K562 (cell line): ENCODE data around the gene THOC1. TPM values are rescaled to one million over a fixed set of nuclear protein-coding genes. Genes with fewer than 3 reads are reported as not detected.

Experiments
- EP300 ChIP-seq: IDR thresholded peaks from 2 replicates; pipeline ENCODE4 v1.6.1; 2012; ENCODE audit warnings: low read length, improper control_type of control experiment
- MECOM ChIP-seq: fragments of 250-450 bp; sonication (Bioruptor Pico); IDR thresholded peaks from 2 replicates; pipeline ENCODE4 v1.8.0; 2022; ENCODE audit warnings: inconsistent platforms
- NR2C2 ChIP-seq, 2 experiments: fragments of 200-800 bp in 1 of 2; sonication (Bioruptor generic) in 1 of 2; sonication (generic) in 1 of 2; formaldehyde crosslinking in 1 of 2; IDR thresholded peaks; 2 replicates each; pipeline versions ENCODE4 v1.6.1 to v1.8.0; 2016 to 2022; ENCODE audit warnings: mild to moderate bottlenecking in 1 of 2, missing compliant biosample characterization in 1 of 2, missing genetic modification characterization in 1 of 2, missing genetic modification reagents in 1 of 2
- PHF20 ChIP-seq: fragments of 450-650 bp; IDR thresholded peaks from 2 replicates; pipeline ENCODE4 v1.6.1; 2018; ENCODE audit not compliant: partially characterized antibody
- SIN3A ChIP-seq, 2 experiments: fragments of 150-350 bp in 1 of 2; IDR thresholded peaks; 2 replicates each; pipeline ENCODE4 v1.6.1; 2011 to 2016; ENCODE audit warnings: borderline replicate concordance in 2 of 2, low read depth in 2 of 2, low read length in 2 of 2, mild to moderate bottlenecking in 2 of 2, moderate library complexity in 2 of 2; ENCODE audit not compliant: control insufficient read depth in 1 of 2
- SIX5 ChIP-seq, 2 experiments: IDR thresholded peaks; 2 replicates each; pipeline ENCODE4 v1.6.1; 2011; ENCODE audit warnings: low read length in 2 of 2, borderline replicate concordance in 1 of 2, low read depth in 1 of 2, mild to moderate bottlenecking in 1 of 2, moderate library complexity in 1 of 2; ENCODE audit not compliant: insufficient read depth in 1 of 2
- ZNF124 ChIP-seq: sonication (generic); formaldehyde crosslinking; IDR thresholded peaks from 2 replicates; pipeline ENCODE4 v1.8.1; 2022; ENCODE audit warnings: missing genetic modification reagents
- ZNF311 ChIP-seq: fragments of 250-450 bp; sonication (Bioruptor Pico); IDR thresholded peaks from 2 replicates; pipeline ENCODE4 v1.4.0; 2020; ENCODE audit warnings: mild to moderate bottlenecking, moderate library complexity
- polyA plus RNA-seq, 8 experiments: library from polyadenylated mRNA; depleted of rRNA in 4 of 8; stranded (reverse) in 5 of 8; unstranded in 3 of 8; fragments of >200 nt; fragmentation: Nextera tagmentation in 2 of 8; fragmentation: Illumina TruSeq in 1 of 8; extraction: Ambion mirVana in 2 of 8; extraction: Trizol in 1 of 8; gene quantifications; 2 replicates each; pipeline versions ENCODE4 v1.2.1 to v1.2.3, GENCODE V29; 2011 to 2014; ENCODE audit warnings: inconsistent platforms in 1 of 8, missing spikeins in 1 of 8
- total RNA-seq, 7 experiments: library from RNA; depleted of rRNA in 6 of 7; stranded (reverse); fragments of >200 nt in 6 of 7; fragmentation: Illumina TruSeq in 2 of 7; extraction: Trizol in 2 of 7; gene quantifications; 2 replicates each; pipeline versions ENCODE4 v1.2.1 to v1.2.3, GENCODE V29; 2011 to 2021; ENCODE audit warnings: low replicate concordance in 1 of 7
- TF ChIP-seq, protein P1 (sequence below): fragments of 250-450 bp; sonication (Bioruptor Pico); IDR thresholded peaks from 2 replicates; pipeline ENCODE4 v1.9.0; 2021; ENCODE audit warnings: mild to moderate bottlenecking, inconsistent platforms
- TF ChIP-seq, protein P2 (sequence below): fragments of 450-650 bp; formaldehyde crosslinking; IDR thresholded peaks from 2 replicates; pipeline ENCODE4 v1.4.0; 2020; ENCODE audit warnings: mild to moderate bottlenecking, moderate library complexity
- TF ChIP-seq, protein P3 (sequence below): fragments of 450-650 bp; IDR thresholded peaks from 2 replicates; pipeline ENCODE4 v1.6.1; 2018; ENCODE audit warnings: mild to moderate bottlenecking, low read depth; ENCODE audit not compliant: partially characterized antibody
- TF ChIP-seq, protein P4 (sequence below): fragments of 250-450 bp; sonication (Bioruptor Pico); IDR thresholded peaks from 2 replicates; pipeline ENCODE4 v1.4.0; 2020; ENCODE audit warnings: mild to moderate bottlenecking, moderate library complexity, borderline replicate concordance

The THOC1 gene
- total and polyA plus RNA-seq, 9 of the 15 experiments (the other 6 are each of a cell fraction or from before 2014, with no cell fraction given) = 71.1 to 143 (median 107) TPM

DNA sequence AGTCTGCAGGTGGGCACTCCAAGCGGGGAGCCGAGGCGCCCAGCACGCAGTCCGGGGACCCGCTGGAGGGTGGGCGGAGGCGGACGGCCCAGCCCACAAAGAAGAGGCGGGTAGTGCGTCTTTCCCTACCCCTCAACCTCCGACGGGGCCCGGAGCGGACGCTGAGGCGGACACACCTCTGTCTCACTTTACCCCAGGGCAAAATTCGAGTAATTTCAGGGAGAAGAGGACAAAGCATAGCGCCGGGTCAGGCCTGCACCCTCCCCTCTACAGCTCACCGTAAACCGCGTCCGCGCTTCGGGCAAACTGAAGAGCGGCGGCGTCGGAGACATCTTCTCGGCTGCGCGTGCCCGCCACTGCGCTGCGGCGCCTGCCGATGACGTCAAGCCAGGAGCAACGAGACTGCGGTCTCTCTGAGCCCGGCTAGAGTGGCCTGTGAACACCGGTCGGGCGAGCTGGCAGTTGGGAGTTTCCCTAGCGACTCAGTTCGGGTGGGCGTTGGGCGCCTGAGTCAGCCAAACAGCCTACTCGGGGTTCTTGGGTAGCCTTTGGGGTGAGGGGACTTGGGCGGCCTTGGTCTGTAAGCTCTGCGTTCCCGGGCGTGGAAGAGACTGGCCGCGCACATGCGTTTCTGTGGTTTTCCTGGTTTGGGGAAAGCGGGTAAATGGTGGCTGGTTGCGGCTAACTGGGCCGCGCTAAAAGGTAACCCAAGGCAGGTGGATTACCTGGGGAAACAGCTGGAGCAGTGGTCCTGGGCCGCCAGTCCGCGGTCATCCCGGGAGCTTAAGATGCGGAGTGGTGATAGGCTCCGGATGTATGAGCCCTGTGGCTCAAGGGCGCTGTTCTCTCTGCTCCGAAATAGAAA, at the start of gene THOC1 (continued):
- TF ChIP-seq, protein P1, sequence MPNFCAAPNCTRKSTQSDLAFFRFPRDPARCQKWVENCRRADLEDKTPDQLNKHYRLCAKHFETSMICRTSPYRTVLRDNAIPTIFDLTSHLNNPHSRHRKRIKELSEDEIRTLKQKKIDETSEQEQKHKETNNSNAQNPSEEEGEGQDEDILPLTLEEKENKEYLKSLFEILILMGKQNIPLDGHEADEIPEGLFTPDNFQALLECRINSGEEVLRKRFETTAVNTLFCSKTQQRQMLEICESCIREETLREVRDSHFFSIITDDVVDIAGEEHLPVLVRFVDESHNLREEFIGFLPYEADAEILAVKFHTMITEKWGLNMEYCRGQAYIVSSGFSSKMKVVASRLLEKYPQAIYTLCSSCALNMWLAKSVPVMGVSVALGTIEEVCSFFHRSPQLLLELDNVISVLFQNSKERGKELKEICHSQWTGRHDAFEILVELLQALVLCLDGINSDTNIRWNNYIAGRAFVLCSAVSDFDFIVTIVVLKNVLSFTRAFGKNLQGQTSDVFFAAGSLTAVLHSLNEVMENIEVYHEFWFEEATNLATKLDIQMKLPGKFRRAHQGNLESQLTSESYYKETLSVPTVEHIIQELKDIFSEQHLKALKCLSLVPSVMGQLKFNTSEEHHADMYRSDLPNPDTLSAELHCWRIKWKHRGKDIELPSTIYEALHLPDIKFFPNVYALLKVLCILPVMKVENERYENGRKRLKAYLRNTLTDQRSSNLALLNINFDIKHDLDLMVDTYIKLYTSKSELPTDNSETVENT = peak; percentile 93
- TF ChIP-seq EP300 = peak; percentile 71
- peak; percentile 96 for TF ChIP-seq PHF20
- peak; percentile 85 to 91; a peak in 3 of 4 replicates for TF ChIP-seq SIN3A (IDR thresholded peaks at IDR 0.05; ENCODE audit: borderline replicate concordance in 2 of 2, control insufficient read depth in 1 of 2, low read depth in 2 of 2, low read length in 2 of 2)
- TF ChIP-seq MECOM (CRISPR knock-in tag) = no peak
- peak; percentile 89 for TF ChIP-seq NR2C2 (CRISPR knock-in tag; IDR thresholded peaks at IDR 0.05)
- peak; percentile 73; the same call in 1 of the 2 replicates for TF ChIP-seq NR2C2 (tag; IDR thresholded peaks at IDR 0.05)
- TF ChIP-seq, protein P2, sequence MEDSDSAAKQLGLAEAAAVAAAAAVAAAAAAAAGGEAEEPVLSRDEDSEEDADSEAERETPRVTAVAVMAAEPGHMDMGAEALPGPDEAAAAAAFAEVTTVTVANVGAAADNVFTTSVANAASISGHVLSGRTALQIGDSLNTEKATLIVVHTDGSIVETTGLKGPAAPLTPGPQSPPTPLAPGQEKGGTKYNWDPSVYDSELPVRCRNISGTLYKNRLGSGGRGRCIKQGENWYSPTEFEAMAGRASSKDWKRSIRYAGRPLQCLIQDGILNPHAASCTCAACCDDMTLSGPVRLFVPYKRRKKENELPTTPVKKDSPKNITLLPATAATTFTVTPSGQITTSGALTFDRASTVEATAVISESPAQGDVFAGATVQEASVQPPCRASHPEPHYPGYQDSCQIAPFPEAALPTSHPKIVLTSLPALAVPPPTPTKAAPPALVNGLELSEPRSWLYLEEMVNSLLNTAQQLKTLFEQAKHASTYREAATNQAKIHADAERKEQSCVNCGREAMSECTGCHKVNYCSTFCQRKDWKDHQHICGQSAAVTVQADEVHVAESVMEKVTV (CRISPR knock-in tag) = no peak
- 0 out of 2 replicates have a peak, but pooled peaks have one; percentile 59 for TF ChIP-seq ZNF124 (CRISPR knock-in tag)
- TF ChIP-seq, protein P3, sequence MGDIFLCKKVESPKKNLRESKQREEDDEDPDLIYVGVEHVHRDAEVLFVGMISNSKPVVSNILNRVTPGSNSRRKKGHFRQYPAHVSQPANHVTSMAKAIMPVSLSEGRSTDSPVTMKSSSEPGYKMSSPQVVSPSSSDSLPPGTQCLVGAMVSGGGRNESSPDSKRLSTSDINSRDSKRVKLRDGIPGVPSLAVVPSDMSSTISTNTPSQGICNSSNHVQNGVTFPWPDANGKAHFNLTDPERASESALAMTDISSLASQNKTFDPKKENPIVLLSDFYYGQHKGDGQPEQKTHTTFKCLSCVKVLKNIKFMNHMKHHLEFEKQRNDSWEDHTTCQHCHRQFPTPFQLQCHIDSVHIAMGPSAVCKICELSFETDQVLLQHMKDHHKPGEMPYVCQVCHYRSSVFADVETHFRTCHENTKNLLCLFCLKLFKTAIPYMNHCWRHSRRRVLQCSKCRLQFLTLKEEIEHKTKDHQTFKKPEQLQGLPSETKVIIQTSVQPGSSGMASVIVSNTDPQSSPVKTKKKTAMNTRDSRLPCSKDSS = no peak
- TF ChIP-seq, protein P4, sequence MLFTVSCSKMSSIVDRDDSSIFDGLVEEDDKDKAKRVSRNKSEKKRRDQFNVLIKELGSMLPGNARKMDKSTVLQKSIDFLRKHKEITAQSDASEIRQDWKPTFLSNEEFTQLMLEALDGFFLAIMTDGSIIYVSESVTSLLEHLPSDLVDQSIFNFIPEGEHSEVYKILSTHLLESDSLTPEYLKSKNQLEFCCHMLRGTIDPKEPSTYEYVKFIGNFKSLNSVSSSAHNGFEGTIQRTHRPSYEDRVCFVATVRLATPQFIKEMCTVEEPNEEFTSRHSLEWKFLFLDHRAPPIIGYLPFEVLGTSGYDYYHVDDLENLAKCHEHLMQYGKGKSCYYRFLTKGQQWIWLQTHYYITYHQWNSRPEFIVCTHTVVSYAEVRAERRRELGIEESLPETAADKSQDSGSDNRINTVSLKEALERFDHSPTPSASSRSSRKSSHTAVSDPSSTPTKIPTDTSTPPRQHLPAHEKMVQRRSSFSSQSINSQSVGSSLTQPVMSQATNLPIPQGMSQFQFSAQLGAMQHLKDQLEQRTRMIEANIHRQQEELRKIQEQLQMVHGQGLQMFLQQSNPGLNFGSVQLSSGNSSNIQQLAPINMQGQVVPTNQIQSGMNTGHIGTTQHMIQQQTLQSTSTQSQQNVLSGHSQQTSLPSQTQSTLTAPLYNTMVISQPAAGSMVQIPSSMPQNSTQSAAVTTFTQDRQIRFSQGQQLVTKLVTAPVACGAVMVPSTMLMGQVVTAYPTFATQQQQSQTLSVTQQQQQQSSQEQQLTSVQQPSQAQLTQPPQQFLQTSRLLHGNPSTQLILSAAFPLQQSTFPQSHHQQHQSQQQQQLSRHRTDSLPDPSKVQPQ (CRISPR knock-in tag) = no peak
- TF ChIP-seq SIX5 (IDR thresholded peaks at IDR 0.05; ENCODE audit: borderline replicate concordance in 1 of 2, insufficient read depth in 1 of 2, low read depth in 1 of 2, low read length in 2 of 2) = peak; percentile 30 to 50; a peak in 3 of 4 replicates
- TF ChIP-seq ZNF311 (CRISPR knock-in tag) = no peak
